Left lung (tissue), 10 donors: ENCODE measurements around the gene MSGN1. TPM values are rescaled to one million over a fixed set of nuclear protein-coding genes. Genes with fewer than 3 reads are reported as not detected.
"Not testable (repeated sequence)": the region's sequence is repeated elsewhere in the genome, so short reads cannot be mapped to it uniquely, and the experiment has no call there.

ENCODE experiments used
- ATAC-seq: fragments of 200-7000 bp; cut with Tn5 transposase; one replicate; pipeline ENCODE4 v1.9.1; 2020; ENCODE audit warnings: moderate library complexity
- DNase-seq, 4 donors: peaks; one replicate each; pipeline ENCODE4 v3.0.0-alpha.2; 2013 to 2020
- H3K27ac ChIP-seq, 2 donors: fragments of 200-600 bp; sonication (generic) in 1 of 2; one replicate each; pipeline versions ENCODE4 v1.5.0 to v1.8.0; 2020 to 2021
- H3K27me3 ChIP-seq, 2 donors: fragments of 200-600 bp; sonication (generic) in 1 of 2; one replicate each; pipeline versions ENCODE4 v1.5.0 to v1.8.0; 2020 to 2021
- H3K36me3 ChIP-seq, 2 donors: fragments of 200-600 bp; sonication (generic) in 1 of 2; one replicate each; pipeline versions ENCODE4 v1.5.0 to v1.8.0; 2020 to 2021
- H3K4me1 ChIP-seq, 2 donors: fragments of 200-600 bp; one replicate each; pipeline ENCODE4 v1.8.0; 2021
- H3K4me3 ChIP-seq, 2 donors: fragments of 200-600 bp; sonication (generic) in 1 of 2; one replicate each; pipeline versions ENCODE4 v1.5.0 to v1.8.0; 2020 to 2021; ENCODE audit warnings: mild to moderate bottlenecking in 1 of 2
- H3K9me3 ChIP-seq, 2 donors: fragments of 200-600 bp; sonication (generic) in 1 of 2; one replicate each; pipeline versions ENCODE4 v1.5.0 to v1.8.0; 2020 to 2021
- CTCF ChIP-seq, 2 donors: fragments of 200-600 bp; sonication (generic) in 1 of 2; IDR thresholded peaks; one replicate each; pipeline versions ENCODE4 v1.5.0 to v1.8.0; 2021; ENCODE audit warnings: antibody characterized with exemption in 2 of 2
- intact Hi-C, 2 donors: fragments of 100-400 bp; cut with DNase I; formaldehyde crosslinking; loops; one replicate each; pipeline versions ENCODE4 v1.11.2 to v1.14.2; 2022
- polyA plus RNA-seq, 6 donors: library from polyadenylated mRNA; unstranded; fragments of 120-200 nt; gene quantifications; one replicate each; pipeline ENCODE4 v1.2.1, GENCODE V29; 2013; ENCODE audit not compliant: insufficient read length in 6 of 6
- total RNA-seq, 2 donors: library from RNA; stranded (reverse); fragmentation: NEBNext Ultra II Directional; extraction: Animal tissue kit (Norgen Biotek cat#: 25700); gene quantifications; one replicate each; pipeline ENCODE4 v1.2.1, GENCODE V29; 2021
- donor health status: DM: no; HTN: yes; CAD: no.
- donor health status: DM: no; HTN: no; CAD: no.

MSGN1 gene
- total and polyA plus RNA-seq, 8 donors: not detected

GRCh38 chr2:17821535-17822444 is 5.5 kb downstream of the MSGN1 start:
- peaks cover 7 to 13% of the 10 kb centered on the region in 2 donors for H3K4me1 ChIP-seq
- no peak for TF ChIP-seq CTCF (IDR thresholded peaks at IDR 0.05)
- ATAC-seq (no peak), DNase-seq (no peak)
- intact Hi-C loops: loop anchor here in 1 of 2 donors (10.0 kb wide), 1 partner anchor 107 kb away; no protein-coding TSS in a partner anchor
- no peak overlapping the region for H3K27ac ChIP-seq
- no peak overlapping the region for H3K4me3 ChIP-seq
- H3K27me3 ChIP-seq: no peaks in the 10 kb centered on the region
- no peaks in the 10 kb centered on the region for H3K9me3 ChIP-seq
- no peaks in the 10 kb centered on the region for H3K36me3 ChIP-seq

GRCh38 chr2:17822445-17823117 is 6.3 kb downstream of the MSGN1 start:
- ATAC-seq: no peak
- intact Hi-C loops: loop anchor here in 1 of 2 donors (10.0 kb wide), 1 partner anchor 108 kb away; no protein-coding TSS in a partner anchor
- H3K27ac ChIP-seq: no peak overlapping the region

GRCh38 chr2:17823646-17824045 is 7.4 kb downstream of the MSGN1 start:
- H3K36me3 ChIP-seq, H3K27me3 ChIP-seq, ATAC-seq, H3K4me3 ChIP-seq, DNase-seq, H3K9me3 ChIP-seq, H3K27ac ChIP-seq: not testable (repeated sequence)
- intact Hi-C loops: loop anchor here in 1 of 2 donors (10.0 kb wide), 1 partner anchor 109 kb away; no protein-coding TSS in a partner anchor
- H3K4me1 ChIP-seq: peaks cover 7 to 13% of the 10 kb centered on the region in 2 donors

More at GRCh38 chr2:17822445-17823117, 6.3 kb downstream of the MSGN1 start:
- peaks cover 7 to 13% of the 10 kb centered on the region in 2 donors for H3K4me1 ChIP-seq
- no peaks in the 10 kb centered on the region for H3K27me3 ChIP-seq
- DNase-seq: no peak
- no peaks in the 10 kb centered on the region for H3K36me3 ChIP-seq
- no peaks in the 10 kb centered on the region for H3K9me3 ChIP-seq
- no peak for TF ChIP-seq CTCF (IDR thresholded peaks at IDR 0.05)
- no peak overlapping the region for H3K4me3 ChIP-seq

- Histone ChIP-seq H3K27ac (no peak overlapping the region), H3K36me3 (no peaks in the 10 kb centered on the region), H3K4me3 (no peak overlapping the region), H3K9me3 (no peaks in the 10 kb centered on the region), H3K4me1 (peaks cover 7 to 10% of the 10 kb centered on the region in 2 donors), H3K27me3 (peaks cover 0 to 27% of the 10 kb centered on the region in 2 donors)
- TF ChIP-seq CTCF (IDR thresholded peaks at IDR 0.05): no peak
- ATAC-seq (no peak), DNase-seq (no peak)
- intact Hi-C loops: loop anchor here in 1 of 2 donors (10.0 kb wide), 1 partner anchor 113 kb away; no protein-coding TSS in a partner anchor
Measured at GRCh38 chr2:17827316-17827715, 11.1 kb downstream of the MSGN1 start.

- Histone ChIP-seq H3K27ac (no peak overlapping the region), H3K36me3 (no peaks in the 10 kb centered on the region), H3K9me3 (no peaks in the 10 kb centered on the region), H3K4me1 (peaks cover 7% of the 10 kb centered on the region in 2 donors), H3K27me3 (peaks cover 0 to 27% of the 10 kb centered on the region in 2 donors), H3K4me3 (no peak overlapping the region)
- ATAC-seq (no peak), DNase-seq (no peak)
- no peak for TF ChIP-seq CTCF (IDR thresholded peaks at IDR 0.05)
- intact Hi-C loops: loop anchor here in 1 of 2 donors (10.0 kb wide), 1 partner anchor 113 kb away; no protein-coding TSS in a partner anchor
Measured at GRCh38 chr2:17827785-17828184, 11.5 kb downstream of the MSGN1 start.
